Astrocyte (in vitro differentiated cells and primary cell): ENCODE results near the gene PRDM10. TPM values are rescaled to one million over a fixed set of nuclear protein-coding genes. Genes with fewer than 3 reads are reported as not detected.

Source experiments
- DNase-seq: peaks from one replicate; pipeline ENCODE4 v3.0.0-alpha.2; 2010; ENCODE audit warnings: low read depth
- FAIRE-seq: peaks from 2 replicates; lab custom pipeline; 2011; peaks lifted over from hg19 to GRCh38; lab: Jason Lieb, UNC
- H2AFZ ChIP-seq: 2 replicates; pipeline ENCODE4 v1.6.0; 2012; ENCODE audit warnings: low read depth, low read length, inconsistent platforms
- H3K27ac ChIP-seq: 2 replicates; pipeline ENCODE4 v1.5.1; 2011; ENCODE audit warnings: low read depth, low read length, inconsistent platforms
- H3K27me3 ChIP-seq: 2 replicates; pipeline ENCODE4 v1.6.0; 2011; ENCODE audit warnings: low read length, inconsistent platforms; ENCODE audit not compliant: insufficient read depth
- H3K36me3 ChIP-seq: 2 replicates; pipeline ENCODE4 v1.5.1; 2011; ENCODE audit warnings: low read length, inconsistent platforms; ENCODE audit not compliant: insufficient read depth
- H3K4me1 ChIP-seq: 2 replicates; pipeline ENCODE4 v1.5.1; 2011; ENCODE audit warnings: low read length, inconsistent platforms; ENCODE audit not compliant: insufficient read depth
- H3K4me2 ChIP-seq: 2 replicates; pipeline ENCODE4 v1.6.0; 2012; ENCODE audit warnings: low read length, inconsistent platforms
- H3K4me3 ChIP-seq: 2 replicates; pipeline ENCODE4 v1.5.1; 2011; ENCODE audit warnings: low read depth, mild to moderate bottlenecking, low read length, inconsistent platforms; ENCODE audit not compliant: insufficient read depth
- H3K79me2 ChIP-seq: 2 replicates; pipeline ENCODE4 v1.6.0; 2012; ENCODE audit warnings: mild to moderate bottlenecking, low read length, inconsistent platforms; ENCODE audit not compliant: insufficient read depth
- H3K9ac ChIP-seq: 2 replicates; pipeline ENCODE4 v1.6.0; 2012; ENCODE audit warnings: mild to moderate bottlenecking, low read length, inconsistent platforms
- H3K9me3 ChIP-seq: 2 replicates; pipeline ENCODE4 v1.5.1; 2012; ENCODE audit warnings: low read depth, mild to moderate bottlenecking, low read length, inconsistent platforms; ENCODE audit not compliant: insufficient read depth
- H4K20me1 ChIP-seq: 2 replicates; pipeline ENCODE4 v1.6.0; 2012; ENCODE audit warnings: low read length, inconsistent platforms; ENCODE audit not compliant: insufficient read depth
- H3K27ac Mint-ChIP-seq: one replicate; pipeline ENCODE4 v1.8.0; 2021; ENCODE audit warnings: mild to moderate bottlenecking, mixed read lengths; ENCODE audit not compliant: unreplicated experiment
- H3K27me3 Mint-ChIP-seq: one replicate; pipeline ENCODE4 v1.8.0; 2021; ENCODE audit warnings: low read depth, mixed read lengths; ENCODE audit not compliant: unreplicated experiment
- H3K36me3 Mint-ChIP-seq: one replicate; pipeline ENCODE4 v1.8.0; 2021; ENCODE audit warnings: low read depth, mixed read lengths; ENCODE audit not compliant: unreplicated experiment
- H3K4me1 Mint-ChIP-seq: one replicate; pipeline ENCODE4 v1.8.0; 2021; ENCODE audit warnings: low read depth, mixed read lengths; ENCODE audit not compliant: unreplicated experiment
- H3K4me3 Mint-ChIP-seq: one replicate; pipeline ENCODE4 v1.8.0; 2021; ENCODE audit warnings: mild to moderate bottlenecking, moderate library complexity, mixed read lengths; ENCODE audit not compliant: unreplicated experiment
- H3K9me3 Mint-ChIP-seq: one replicate; pipeline ENCODE4 v1.8.0; 2021; ENCODE audit warnings: mild to moderate bottlenecking, mixed read lengths; ENCODE audit not compliant: unreplicated experiment
- EZH2 ChIP-seq: IDR thresholded peaks from 2 replicates; pipeline ENCODE4 v1.6.1; 2012; ENCODE audit warnings: mild to moderate bottlenecking, low read length, inconsistent platforms; ENCODE audit not compliant: insufficient read depth
- total RNA-seq: library from RNA; stranded (reverse); gene quantifications from 2 replicates; pipeline ENCODE4 v1.2.1, GENCODE V29; 2021
- TF ChIP-seq, protein P1 (sequence below): IDR thresholded peaks from 2 replicates; pipeline ENCODE4 v1.5.1; 2011; ENCODE audit warnings: low read depth, mild to moderate bottlenecking, inconsistent platforms, low read length, moderate library complexity; ENCODE audit not compliant: insufficient read depth

PRDM10 gene
- total RNA-seq, 1 donor from 2014 or later, result 10.1 TPM

DNA sequence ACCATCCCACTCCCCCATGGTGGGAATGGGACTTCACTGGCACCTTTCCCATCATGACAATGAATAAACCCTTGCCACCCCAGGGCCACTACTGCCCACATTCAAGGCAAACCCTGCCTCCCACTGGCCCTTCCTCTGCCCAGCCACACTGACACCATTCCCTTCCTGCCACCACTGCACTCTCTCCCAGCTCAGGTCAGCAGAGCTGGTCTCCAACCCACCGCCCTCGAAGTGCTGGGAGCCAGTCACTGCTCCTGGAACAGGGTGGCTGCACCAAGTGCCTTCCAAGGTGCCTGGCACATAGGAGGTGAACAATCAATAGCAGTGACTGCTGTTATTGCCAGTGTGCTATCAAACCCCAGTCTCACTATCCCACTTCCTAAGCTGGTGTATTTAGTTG lies 27.1 kb downstream of the PRDM10 start:
- H3K27me3 Mint-ChIP-seq, result no peaks in the 10 kb centered on the region
- DNase-seq, result no peak
- H2AFZ ChIP-seq, result no peak overlapping the region

DNA sequence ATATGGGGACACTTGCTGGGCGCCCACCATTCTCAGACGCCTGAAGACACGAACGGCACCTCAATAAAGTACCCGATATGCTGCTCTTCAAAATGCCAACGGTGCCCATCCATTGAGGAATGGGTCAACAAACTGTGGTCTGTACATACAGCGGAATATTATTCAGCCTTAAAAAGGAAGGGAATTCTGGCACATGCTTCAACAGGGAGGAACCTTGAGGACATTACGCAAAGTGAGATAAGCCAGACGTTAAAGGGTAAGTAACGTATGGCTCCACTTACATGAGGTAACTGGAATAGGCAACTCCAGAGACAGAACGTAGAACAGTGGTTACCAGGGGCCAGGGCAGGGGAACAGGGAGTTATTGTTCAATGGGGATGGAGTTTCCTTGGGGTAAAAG lies 28.0 kb downstream of the PRDM10 start:
- H2AFZ ChIP-seq, result no peak overlapping the region
- H3K27ac Mint-ChIP-seq, result peak overlapping the region; percentile 78
- no peak overlapping the region for H3K4me3 ChIP-seq
- H3K9ac ChIP-seq, result no peak overlapping the region
- no peak for DNase-seq
- H4K20me1 ChIP-seq, result peaks cover 73% of the 10 kb centered on the region
- no peak overlapping the region for H3K4me3 Mint-ChIP-seq
- no peak overlapping the region for H3K27ac ChIP-seq
- no peak for FAIRE-seq
- no peaks in the 10 kb centered on the region for H3K36me3 ChIP-seq
- no peaks in the 10 kb centered on the region for H3K9me3 ChIP-seq
- peaks cover 13% of the 10 kb centered on the region for H3K36me3 Mint-ChIP-seq
- peak overlapping the region; percentile 12 for H3K4me2 ChIP-seq
- peaks cover 31% of the 10 kb centered on the region for H3K4me1 Mint-ChIP-seq
- no peaks in the 10 kb centered on the region for H3K4me1 ChIP-seq
- TF ChIP-seq EZH2, result no peak
- TF ChIP-seq, protein P1, sequence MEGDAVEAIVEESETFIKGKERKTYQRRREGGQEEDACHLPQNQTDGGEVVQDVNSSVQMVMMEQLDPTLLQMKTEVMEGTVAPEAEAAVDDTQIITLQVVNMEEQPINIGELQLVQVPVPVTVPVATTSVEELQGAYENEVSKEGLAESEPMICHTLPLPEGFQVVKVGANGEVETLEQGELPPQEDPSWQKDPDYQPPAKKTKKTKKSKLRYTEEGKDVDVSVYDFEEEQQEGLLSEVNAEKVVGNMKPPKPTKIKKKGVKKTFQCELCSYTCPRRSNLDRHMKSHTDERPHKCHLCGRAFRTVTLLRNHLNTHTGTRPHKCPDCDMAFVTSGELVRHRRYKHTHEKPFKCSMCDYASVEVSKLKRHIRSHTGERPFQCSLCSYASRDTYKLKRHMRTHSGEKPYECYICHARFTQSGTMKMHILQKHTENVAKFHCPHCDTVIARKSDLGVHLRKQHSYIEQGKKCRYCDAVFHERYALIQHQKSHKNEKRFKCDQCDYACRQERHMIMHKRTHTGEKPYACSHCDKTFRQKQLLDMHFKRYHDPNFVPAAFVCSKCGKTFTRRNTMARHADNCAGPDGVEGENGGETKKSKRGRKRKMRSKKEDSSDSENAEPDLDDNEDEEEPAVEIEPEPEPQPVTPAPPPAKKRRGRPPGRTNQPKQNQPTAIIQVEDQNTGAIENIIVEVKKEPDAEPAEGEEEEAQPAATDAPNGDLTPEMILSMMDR, result no peak
- no peaks in the 10 kb centered on the region for H3K9me3 Mint-ChIP-seq
- no peaks in the 10 kb centered on the region for H3K27me3 Mint-ChIP-seq
- no peaks in the 10 kb centered on the region for H3K27me3 ChIP-seq
- H3K79me2 ChIP-seq, result peaks cover 5% of the 10 kb centered on the region

More for the DNA sequence above, 27.1 kb downstream of the PRDM10 start:
- no peak overlapping the region for H3K4me3 ChIP-seq
- Mint-ChIP-seq H3K27ac (no peak overlapping the region), H3K9me3 (no peaks in the 10 kb centered on the region), H3K4me1 (peaks cover 31% of the 10 kb centered on the region), H3K4me3 (no peak overlapping the region), H3K36me3 (peaks cover 11% of the 10 kb centered on the region)
- H3K4me2 ChIP-seq, result no peak overlapping the region
- H3K27ac ChIP-seq, result no peak overlapping the region
- H3K79me2 ChIP-seq, result peaks cover 5% of the 10 kb centered on the region
- H3K9ac ChIP-seq, result no peak overlapping the region
- H4K20me1 ChIP-seq, result peaks cover 74% of the 10 kb centered on the region
- FAIRE-seq, result no peak
- H3K9me3 ChIP-seq, result no peaks in the 10 kb centered on the region
- H3K36me3 ChIP-seq, result no peaks in the 10 kb centered on the region
- no peaks in the 10 kb centered on the region for H3K4me1 ChIP-seq
- TF ChIP-seq EZH2, result no peak
- TF ChIP-seq, protein P1, result no peak
- H3K27me3 ChIP-seq, result no peaks in the 10 kb centered on the region

DNA sequence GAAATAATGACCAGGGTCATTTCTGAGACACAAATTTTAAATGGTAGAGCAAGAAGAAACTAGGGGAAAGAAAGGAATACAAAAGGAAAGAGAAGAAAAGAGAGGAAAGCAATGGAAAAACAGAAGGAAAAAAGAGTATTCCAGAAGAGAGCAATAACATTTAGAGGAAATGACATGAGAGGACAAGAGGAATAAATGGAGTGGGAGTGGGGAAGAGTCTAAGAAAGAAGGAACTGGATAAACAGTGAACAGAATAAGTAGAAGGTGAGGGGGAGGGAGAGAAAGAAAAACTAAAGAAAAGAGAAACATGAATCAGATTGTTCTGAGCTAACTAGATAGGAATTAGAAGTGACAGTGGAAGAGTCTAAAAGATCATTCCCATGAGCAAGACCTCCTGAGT lies 28.4 kb downstream of the PRDM10 start:
- no peak for DNase-seq
- H3K79me2 ChIP-seq, result peaks cover 5% of the 10 kb centered on the region
- H3K4me3 ChIP-seq, result no peak overlapping the region
- H3K9me3 ChIP-seq, result no peaks in the 10 kb centered on the region
- H3K9me3 Mint-ChIP-seq, result no peaks in the 10 kb centered on the region
- H2AFZ ChIP-seq, result no peak overlapping the region
- H3K9ac ChIP-seq, result no peak overlapping the region
- H3K36me3 Mint-ChIP-seq, result peaks cover 13% of the 10 kb centered on the region
- peak overlapping the region; percentile 12 for H3K4me2 ChIP-seq
- H3K4me1 Mint-ChIP-seq, result peaks cover 31% of the 10 kb centered on the region
- no peak for FAIRE-seq
- H3K4me3 Mint-ChIP-seq, result peak overlapping the region; percentile 41
- no peaks in the 10 kb centered on the region for H3K27me3 Mint-ChIP-seq
- H4K20me1 ChIP-seq, result peaks cover 69% of the 10 kb centered on the region
- no peaks in the 10 kb centered on the region for H3K4me1 ChIP-seq
- H3K27me3 ChIP-seq, result no peaks in the 10 kb centered on the region
- H3K27ac ChIP-seq, result no peak overlapping the region
- H3K36me3 ChIP-seq, result no peaks in the 10 kb centered on the region
- peak overlapping the region; percentile 78 for H3K27ac Mint-ChIP-seq
- no peak for TF ChIP-seq EZH2
- TF ChIP-seq, protein P1, result no peak
